HepG2 (cell line): ENCODE measurements around the gene SAMD4A. TPM values are rescaled to one million over a fixed set of nuclear protein-coding genes. Genes with fewer than 3 reads are reported as not detected.

Experiments used
- DPF2 ChIP-seq: sonication (generic); formaldehyde crosslinking; IDR thresholded peaks from 2 replicates; pipeline ENCODE4 v1.4.0; 2020; ENCODE audit warnings: mild to moderate bottlenecking, low read depth, missing genetic modification reagents, borderline replicate concordance
- GATAD1 ChIP-seq: IDR thresholded peaks from 2 replicates; pipeline ENCODE4 v1.6.1; 2016; ENCODE audit warnings: missing genetic modification reagents, missing compliant biosample characterization
- HDAC2 ChIP-seq: sonication (generic); formaldehyde crosslinking; IDR thresholded peaks from 2 replicates; pipeline ENCODE4 v1.4.0; 2020; ENCODE audit warnings: missing genetic modification reagents
- KDM1A ChIP-seq: IDR thresholded peaks from 2 replicates; pipeline ENCODE4 v1.6.1; 2016; ENCODE audit warnings: missing compliant biosample characterization
- KDM5A ChIP-seq: fragments of 200-600 bp; sonication (generic); IDR thresholded peaks from 2 replicates; pipeline ENCODE4 v1.7.0; 2018; ENCODE audit warnings: antibody characterized with exemption, mild to moderate bottlenecking, low read length, borderline replicate concordance
- KLF16 ChIP-seq, 2 experiments: sonication (generic) in 1 of 2; formaldehyde crosslinking in 1 of 2; IDR thresholded peaks; 2 replicates each; pipeline versions ENCODE4 v1.6.1 to v1.8.0; 2016 to 2023; ENCODE audit warnings: missing genetic modification reagents in 2 of 2, missing compliant biosample characterization in 1 of 2
- LCORL ChIP-seq, 2 experiments: fragments of 450-650 bp in 1 of 2; sonication (generic) in 1 of 2; formaldehyde crosslinking in 1 of 2; IDR thresholded peaks; 2 replicates each; pipeline versions ENCODE4 v1.5.0 to v1.6.1; 2017 to 2020; ENCODE audit warnings: antibody characterized with exemption in 1 of 2, missing genetic modification reagents in 1 of 2
- MEF2D ChIP-seq: sonication (generic); formaldehyde crosslinking; IDR thresholded peaks from 2 replicates; pipeline ENCODE4 v1.5.1; 2020; ENCODE audit warnings: mild to moderate bottlenecking, missing genetic modification reagents
- MIER3 ChIP-seq: IDR thresholded peaks from 2 replicates; pipeline ENCODE4 v1.6.1; 2016; ENCODE audit warnings: missing compliant biosample characterization, borderline replicate concordance
- MXI1 ChIP-seq: IDR thresholded peaks from 3 replicates; pipeline ENCODE4 v1.6.1; 2012; ENCODE audit warnings: low read depth, low read length, inconsistent platforms, borderline replicate concordance
- NKX3-1 ChIP-seq: sonication (generic); formaldehyde crosslinking; IDR thresholded peaks from 2 replicates; pipeline ENCODE4 v1.5.0; 2020; ENCODE audit warnings: missing genetic modification reagents
- NR2C2 ChIP-seq: sonication (generic); formaldehyde crosslinking; IDR thresholded peaks from 2 replicates; pipeline ENCODE4 v1.4.0; 2020; ENCODE audit warnings: missing genetic modification reagents, mild to moderate bottlenecking, moderate library complexity, borderline replicate concordance
- PHB2 ChIP-seq: fragments of 450-650 bp; IDR thresholded peaks from 2 replicates; pipeline ENCODE4 v1.6.1; 2018; ENCODE audit not compliant: partially characterized antibody
- RBFOX2 ChIP-seq: fragments of 200-400 bp; formaldehyde crosslinking; IDR thresholded peaks from 2 replicates; pipeline ENCODE4 v1.6.1; 2017; ENCODE audit warnings: low read depth, mild to moderate bottlenecking, low read length
- RFX3 ChIP-seq: IDR thresholded peaks from 2 replicates; pipeline ENCODE4 v1.6.1; 2016; ENCODE audit warnings: missing biosample characterization, missing genetic modification reagents
- RFXANK ChIP-seq: IDR thresholded peaks from 2 replicates; pipeline ENCODE4 v1.6.1; 2016
- RXRB ChIP-seq: IDR thresholded peaks from 2 replicates; pipeline ENCODE4 v1.6.1; 2016; ENCODE audit warnings: borderline replicate concordance, missing genetic modification reagents, missing compliant biosample characterization
- SALL2 ChIP-seq: sonication (generic); formaldehyde crosslinking; IDR thresholded peaks from 2 replicates; pipeline ENCODE4 v1.8.1; 2023; ENCODE audit warnings: mild to moderate bottlenecking, missing genetic modification reagents, inconsistent platforms
- ZNF264 ChIP-seq: sonication (generic); formaldehyde crosslinking; IDR thresholded peaks from 2 replicates; pipeline ENCODE4 v1.4.0; 2020; ENCODE audit warnings: missing genetic modification reagents
- ZNF333 ChIP-seq: sonication (generic); formaldehyde crosslinking; IDR thresholded peaks from 2 replicates; pipeline ENCODE4 v1.4.0; 2020; ENCODE audit warnings: mild to moderate bottlenecking, missing genetic modification reagents, borderline replicate concordance
- ZNF414 ChIP-seq: sonication (generic); formaldehyde crosslinking; IDR thresholded peaks from 2 replicates; pipeline ENCODE4 v1.5.0; 2020; ENCODE audit warnings: missing genetic modification reagents
- ZNF598 ChIP-seq: sonication (generic); formaldehyde crosslinking; IDR thresholded peaks from 2 replicates; pipeline ENCODE4 v1.5.1; 2020; ENCODE audit warnings: mild to moderate bottlenecking, missing genetic modification reagents, borderline replicate concordance
- ZNF737 ChIP-seq: sonication (generic); formaldehyde crosslinking; IDR thresholded peaks from 2 replicates; pipeline ENCODE4 v1.5.0; 2020; ENCODE audit warnings: missing genetic modification reagents, mild to moderate bottlenecking, borderline replicate concordance
- polyA plus RNA-seq, 8 experiments: library from polyadenylated mRNA; depleted of rRNA in 3 of 8; stranded (reverse) in 7 of 8; unstranded in 1 of 8; fragments of >200 nt; fragmentation: Illumina TruSeq in 4 of 8; extraction: Trizol in 4 of 8; gene quantifications; 2 replicates each; pipeline versions ENCODE4 v1.2.1 to v1.2.3, GENCODE V29; 2011 to 2016; ENCODE audit warnings: low read depth in 4 of 8, missing spikeins in 1 of 8, mixed read lengths in 1 of 8; ENCODE audit not compliant: insufficient read depth in 1 of 8
- total RNA-seq, 5 experiments: library from RNA; depleted of rRNA; stranded (reverse); fragments of >200 nt; fragmentation: Illumina TruSeq; extraction: Trizol; gene quantifications; 2 replicates each; pipeline ENCODE4 v1.2.3, GENCODE V29; 2016; ENCODE audit warnings: low read depth in 1 of 5
- TF ChIP-seq, protein P1 (sequence below): sonication (generic); formaldehyde crosslinking; IDR thresholded peaks from 2 replicates; pipeline ENCODE4 v1.4.0; 2020; ENCODE audit warnings: missing genetic modification reagents, borderline replicate concordance
- TF ChIP-seq, protein P2 (sequence below): sonication (generic); formaldehyde crosslinking; IDR thresholded peaks from 2 replicates; pipeline ENCODE4 v1.8.1; 2023; ENCODE audit warnings: mild to moderate bottlenecking, missing genetic modification reagents
- TF ChIP-seq, protein P3 (sequence below): IDR thresholded peaks from 2 replicates; pipeline ENCODE4 v1.6.1; 2018; ENCODE audit warnings: missing genetic modification reagents, mild to moderate bottlenecking, missing compliant biosample characterization

Gene SAMD4A
- total and polyA plus RNA-seq, 2 of the 13 experiments (the other 11 are each of a cell fraction or from before 2014, with no cell fraction given): 11.8 to 13.0 TPM

- TF ChIP-seq, protein P1, sequence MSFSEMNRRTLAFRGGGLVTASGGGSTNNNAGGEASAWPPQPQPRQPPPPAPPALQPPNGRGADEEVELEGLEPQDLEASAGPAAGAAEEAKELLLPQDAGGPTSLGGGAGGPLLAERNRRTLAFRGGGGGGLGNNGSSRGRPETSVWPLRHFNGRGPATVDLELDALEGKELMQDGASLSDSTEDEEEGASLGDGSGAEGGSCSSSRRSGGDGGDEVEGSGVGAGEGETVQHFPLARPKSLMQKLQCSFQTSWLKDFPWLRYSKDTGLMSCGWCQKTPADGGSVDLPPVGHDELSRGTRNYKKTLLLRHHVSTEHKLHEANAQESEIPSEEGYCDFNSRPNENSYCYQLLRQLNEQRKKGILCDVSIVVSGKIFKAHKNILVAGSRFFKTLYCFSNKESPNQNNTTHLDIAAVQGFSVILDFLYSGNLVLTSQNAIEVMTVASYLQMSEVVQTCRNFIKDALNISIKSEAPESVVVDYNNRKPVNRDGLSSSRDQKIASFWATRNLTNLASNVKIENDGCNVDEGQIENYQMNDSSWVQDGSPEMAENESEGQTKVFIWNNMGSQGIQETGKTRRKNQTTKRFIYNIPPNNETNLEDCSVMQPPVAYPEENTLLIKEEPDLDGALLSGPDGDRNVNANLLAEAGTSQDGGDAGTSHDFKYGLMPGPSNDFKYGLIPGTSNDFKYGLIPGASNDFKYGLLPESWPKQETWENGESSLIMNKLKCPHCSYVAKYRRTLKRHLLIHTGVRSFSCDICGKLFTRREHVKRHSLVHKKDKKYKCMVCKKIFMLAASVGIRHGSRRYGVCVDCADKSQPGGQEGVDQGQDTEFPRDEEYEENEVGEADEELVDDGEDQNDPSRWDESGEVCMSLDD (CRISPR knock-in tag): peak; percentile 79; the same call in 1 of the 2 replicates
- peak; percentile 17; the same call in 1 of the 3 replicates for TF ChIP-seq MXI1
- peak; percentile 95 for TF ChIP-seq RXRB (CRISPR knock-in tag)
- TF ChIP-seq RBFOX2: no peak
- no peak for TF ChIP-seq ZNF414 (CRISPR knock-in tag)
- TF ChIP-seq KDM1A (CRISPR knock-in tag): peak; percentile 50; the same call in 1 of the 2 replicates
- TF ChIP-seq LCORL (IDR thresholded peaks at IDR 0.05): no peak
- TF ChIP-seq LCORL (CRISPR knock-in tag; IDR thresholded peaks at IDR 0.05): peak; percentile 77; the same call in 1 of the 2 replicates
- no peak for TF ChIP-seq RFXANK
- TF ChIP-seq SALL2 (CRISPR knock-in tag): no peak
- TF ChIP-seq MIER3 (CRISPR knock-in tag): peak; percentile 70; the same call in 1 of the 2 replicates
- peak; percentile 78 for TF ChIP-seq MEF2D (CRISPR knock-in tag)
- peak; percentile 60; the same call in 1 of the 2 replicates for TF ChIP-seq GATAD1 (CRISPR knock-in tag)
- TF ChIP-seq ZNF264 (CRISPR knock-in tag): peak; percentile 72
- TF ChIP-seq, protein P2, sequence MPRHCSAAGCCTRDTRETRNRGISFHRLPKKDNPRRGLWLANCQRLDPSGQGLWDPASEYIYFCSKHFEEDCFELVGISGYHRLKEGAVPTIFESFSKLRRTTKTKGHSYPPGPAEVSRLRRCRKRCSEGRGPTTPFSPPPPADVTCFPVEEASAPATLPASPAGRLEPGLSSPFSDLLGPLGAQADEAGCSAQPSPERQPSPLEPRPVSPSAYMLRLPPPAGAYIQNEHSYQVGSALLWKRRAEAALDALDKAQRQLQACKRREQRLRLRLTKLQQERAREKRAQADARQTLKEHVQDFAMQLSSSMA (CRISPR knock-in tag): no peak
- TF ChIP-seq ZNF737 (CRISPR knock-in tag): no peak
- peak in 1 of 2 experiments; percentile 58; a peak in 1 of 4 replicates for TF ChIP-seq KLF16 (CRISPR knock-in tag; IDR thresholded peaks at IDR 0.05)
- 0 out of 2 replicates have a peak, but pooled peaks have one; percentile 31 for TF ChIP-seq KDM5A
- peak; percentile 94 for TF ChIP-seq HDAC2
- no peak for TF ChIP-seq RFX3 (CRISPR knock-in tag)
- no peak for TF ChIP-seq NKX3-1 (CRISPR knock-in tag)
- no peak for TF ChIP-seq ZNF598 (CRISPR knock-in tag)
- TF ChIP-seq, protein P3, sequence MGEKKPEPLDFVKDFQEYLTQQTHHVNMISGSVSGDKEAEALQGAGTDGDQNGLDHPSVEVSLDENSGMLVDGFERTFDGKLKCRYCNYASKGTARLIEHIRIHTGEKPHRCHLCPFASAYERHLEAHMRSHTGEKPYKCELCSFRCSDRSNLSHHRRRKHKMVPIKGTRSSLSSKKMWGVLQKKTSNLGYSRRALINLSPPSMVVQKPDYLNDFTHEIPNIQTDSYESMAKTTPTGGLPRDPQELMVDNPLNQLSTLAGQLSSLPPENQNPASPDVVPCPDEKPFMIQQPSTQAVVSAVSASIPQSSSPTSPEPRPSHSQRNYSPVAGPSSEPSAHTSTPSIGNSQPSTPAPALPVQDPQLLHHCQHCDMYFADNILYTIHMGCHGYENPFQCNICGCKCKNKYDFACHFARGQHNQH (CRISPR knock-in tag): peak; percentile 91
- TF ChIP-seq DPF2 (CRISPR knock-in tag): peak; percentile 79
- TF ChIP-seq NR2C2 (CRISPR knock-in tag): peak; percentile 97
- TF ChIP-seq ZNF333 (CRISPR knock-in tag): no peak
- no peak for TF ChIP-seq PHB2
Observed at GRCh38 chr14:54837508-54838149, 270.7 kb downstream of the SAMD4A start (continued).
